ENCODE results near the gene BMPER.

DNA sequence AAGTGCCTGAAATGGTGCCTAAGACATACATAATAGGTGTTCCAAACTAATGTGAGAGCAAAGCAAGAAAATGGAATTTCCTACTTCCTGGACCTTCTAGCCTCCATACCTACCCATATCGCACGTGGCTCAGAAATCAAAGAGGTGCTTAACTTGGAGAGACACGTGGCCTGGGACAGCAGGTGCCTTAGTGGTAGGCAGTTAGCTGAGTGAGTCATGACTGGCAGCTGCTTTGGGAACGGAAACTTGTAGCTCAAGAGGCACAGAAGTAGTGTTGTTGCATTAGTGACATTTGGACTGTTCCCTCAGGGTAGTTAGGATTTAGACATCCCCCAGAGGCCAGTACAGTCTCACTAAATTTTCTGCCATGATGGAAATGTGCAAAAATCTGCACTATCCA is 12.0 kb upstream of the BMPER start:
- TF ChIP-seq, protein P1, sequence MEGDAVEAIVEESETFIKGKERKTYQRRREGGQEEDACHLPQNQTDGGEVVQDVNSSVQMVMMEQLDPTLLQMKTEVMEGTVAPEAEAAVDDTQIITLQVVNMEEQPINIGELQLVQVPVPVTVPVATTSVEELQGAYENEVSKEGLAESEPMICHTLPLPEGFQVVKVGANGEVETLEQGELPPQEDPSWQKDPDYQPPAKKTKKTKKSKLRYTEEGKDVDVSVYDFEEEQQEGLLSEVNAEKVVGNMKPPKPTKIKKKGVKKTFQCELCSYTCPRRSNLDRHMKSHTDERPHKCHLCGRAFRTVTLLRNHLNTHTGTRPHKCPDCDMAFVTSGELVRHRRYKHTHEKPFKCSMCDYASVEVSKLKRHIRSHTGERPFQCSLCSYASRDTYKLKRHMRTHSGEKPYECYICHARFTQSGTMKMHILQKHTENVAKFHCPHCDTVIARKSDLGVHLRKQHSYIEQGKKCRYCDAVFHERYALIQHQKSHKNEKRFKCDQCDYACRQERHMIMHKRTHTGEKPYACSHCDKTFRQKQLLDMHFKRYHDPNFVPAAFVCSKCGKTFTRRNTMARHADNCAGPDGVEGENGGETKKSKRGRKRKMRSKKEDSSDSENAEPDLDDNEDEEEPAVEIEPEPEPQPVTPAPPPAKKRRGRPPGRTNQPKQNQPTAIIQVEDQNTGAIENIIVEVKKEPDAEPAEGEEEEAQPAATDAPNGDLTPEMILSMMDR (conservative IDR thresholded peaks at IDR 0.05 in 1 of 2, IDR thresholded peaks at IDR 0.05 in 1 of 2; ENCODE audit: low read depth in 1 of 2, low read length in 2 of 2): no peak
- TF ChIP-seq EZH2 (IDR thresholded peaks at IDR 0.05; ENCODE audit: low read length, missing control alignments): no peak
